KMS-11 (cell line): ENCODE results near the gene PALLD.

ENCODE experiments used
- H2AFZ ChIP-seq: fragments of 200-600 bp; sonication (generic); 2 replicates; pipeline ENCODE4 v1.6.1; 2016; ENCODE audit warnings: antibody characterized with exemption, mixed run types, low read depth
- H3K27ac ChIP-seq: fragments of 200-600 bp; sonication (generic); 2 replicates; pipeline ENCODE4 v1.6.1; 2016; ENCODE audit warnings: mild to moderate bottlenecking, mixed run types
- H3K27me3 ChIP-seq: fragments of 200-600 bp; sonication (generic); 2 replicates; pipeline ENCODE4 v1.6.1; 2017; ENCODE audit warnings: mild to moderate bottlenecking, low read depth, mixed run types, moderate library complexity; ENCODE audit not compliant: insufficient read depth
- H3K36me3 ChIP-seq: fragments of 200-600 bp; sonication (generic); 2 replicates; pipeline ENCODE4 v1.6.1; 2017; ENCODE audit warnings: mild to moderate bottlenecking, mixed run types; ENCODE audit not compliant: insufficient read depth
- H3K4me1 ChIP-seq: fragments of 200-600 bp; sonication (generic); 2 replicates; pipeline ENCODE4 v1.6.1; 2016; ENCODE audit warnings: mild to moderate bottlenecking, low read depth, mixed run types; ENCODE audit not compliant: poor library complexity, severe bottlenecking
- H3K4me2 ChIP-seq: fragments of 200-600 bp; sonication (generic); 2 replicates; pipeline ENCODE4 v1.7.0; 2016; ENCODE audit warnings: mild to moderate bottlenecking, mixed run types
- H3K4me3 ChIP-seq: fragments of 200-600 bp; sonication (generic); IDR thresholded peaks from 2 replicates; pipeline ENCODE4 v1.6.1; 2017; ENCODE audit warnings: low read depth, low read length, mixed read lengths; ENCODE audit not compliant: insufficient read depth
- H3K79me2 ChIP-seq: fragments of 200-600 bp; sonication (generic); 2 replicates; pipeline ENCODE4 v1.6.1; 2016; ENCODE audit warnings: low read depth, mixed run types; ENCODE audit not compliant: insufficient read depth
- H3K9ac ChIP-seq: fragments of 200-600 bp; sonication (generic); 2 replicates; pipeline ENCODE4 v1.6.1; 2016; ENCODE audit warnings: mild to moderate bottlenecking, mixed run types
- H4K20me1 ChIP-seq: fragments of 200-600 bp; sonication (generic); 2 replicates; pipeline ENCODE4 v1.6.1; 2016; ENCODE audit warnings: mild to moderate bottlenecking, mixed run types; ENCODE audit not compliant: insufficient read depth
- TF ChIP-seq, protein P1 (sequence below): fragments of 200-600 bp; sonication (generic); conservative IDR thresholded peaks from 2 replicates; pipeline ENCODE4 v1.6.1; 2017; ENCODE audit warnings: low read depth, mild to moderate bottlenecking, antibody characterized with exemption, low read length, moderate library complexity, mixed read lengths

The PALLD gene

DNA sequence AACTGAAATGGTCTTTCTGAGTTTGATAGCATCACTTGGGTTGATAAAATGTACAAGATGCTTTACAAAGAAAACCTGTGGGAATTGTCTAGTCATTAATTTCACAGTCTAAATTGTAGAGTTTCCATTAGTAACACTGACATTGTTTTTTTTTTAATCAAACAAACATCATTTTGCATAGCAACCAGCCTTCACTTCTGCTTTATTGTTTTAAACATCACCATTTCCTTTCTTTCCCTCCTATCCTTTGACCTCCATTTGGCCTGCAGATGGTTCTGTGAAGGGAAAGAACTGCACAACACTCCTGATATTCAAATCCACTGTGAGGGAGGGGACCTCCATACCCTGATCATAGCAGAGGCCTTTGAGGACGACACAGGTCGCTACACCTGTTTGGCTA is 171.1 kb downstream of the PALLD start:
- Histone ChIP-seq H3K4me3 (no peak overlapping the region), H2AFZ (no peak overlapping the region), H3K27ac (no peak overlapping the region), H3K4me2 (no peak overlapping the region), H3K27me3 (no peaks in the 10 kb centered on the region), H3K36me3 (no peaks in the 10 kb centered on the region), H3K9ac (no peak overlapping the region), H3K4me1 (no peaks in the 10 kb centered on the region), H4K20me1 (no peaks in the 10 kb centered on the region), H3K79me2 (no peaks in the 10 kb centered on the region)
- TF ChIP-seq, protein P1, sequence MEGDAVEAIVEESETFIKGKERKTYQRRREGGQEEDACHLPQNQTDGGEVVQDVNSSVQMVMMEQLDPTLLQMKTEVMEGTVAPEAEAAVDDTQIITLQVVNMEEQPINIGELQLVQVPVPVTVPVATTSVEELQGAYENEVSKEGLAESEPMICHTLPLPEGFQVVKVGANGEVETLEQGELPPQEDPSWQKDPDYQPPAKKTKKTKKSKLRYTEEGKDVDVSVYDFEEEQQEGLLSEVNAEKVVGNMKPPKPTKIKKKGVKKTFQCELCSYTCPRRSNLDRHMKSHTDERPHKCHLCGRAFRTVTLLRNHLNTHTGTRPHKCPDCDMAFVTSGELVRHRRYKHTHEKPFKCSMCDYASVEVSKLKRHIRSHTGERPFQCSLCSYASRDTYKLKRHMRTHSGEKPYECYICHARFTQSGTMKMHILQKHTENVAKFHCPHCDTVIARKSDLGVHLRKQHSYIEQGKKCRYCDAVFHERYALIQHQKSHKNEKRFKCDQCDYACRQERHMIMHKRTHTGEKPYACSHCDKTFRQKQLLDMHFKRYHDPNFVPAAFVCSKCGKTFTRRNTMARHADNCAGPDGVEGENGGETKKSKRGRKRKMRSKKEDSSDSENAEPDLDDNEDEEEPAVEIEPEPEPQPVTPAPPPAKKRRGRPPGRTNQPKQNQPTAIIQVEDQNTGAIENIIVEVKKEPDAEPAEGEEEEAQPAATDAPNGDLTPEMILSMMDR, result no peak

DNA sequence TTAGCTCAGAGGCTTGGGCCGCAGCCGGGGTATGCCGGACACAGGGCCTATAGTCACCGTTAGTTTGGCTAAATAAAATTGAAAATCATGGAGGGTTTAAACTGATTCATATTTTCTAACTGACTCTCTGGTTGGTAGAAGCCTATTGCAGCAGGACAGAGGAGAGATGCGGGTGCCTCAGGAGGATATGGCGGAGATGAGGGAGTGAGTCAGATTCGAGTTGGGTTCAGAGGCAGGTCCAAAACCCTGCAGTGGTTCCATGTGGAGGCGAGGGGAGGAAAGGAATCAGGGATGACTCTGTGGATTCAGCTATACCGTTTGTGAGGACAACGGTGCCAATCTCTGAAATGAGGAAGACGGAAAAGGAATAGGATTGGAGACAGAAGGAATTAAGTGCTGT is 176.6 kb downstream of the PALLD start:
- Histone ChIP-seq H2AFZ (no peak overlapping the region), H3K27me3 (no peaks in the 10 kb centered on the region), H3K27ac (no peak overlapping the region), H3K4me1 (no peaks in the 10 kb centered on the region), H3K36me3 (no peaks in the 10 kb centered on the region), H3K9ac (no peak overlapping the region), H3K4me3 (no peak overlapping the region), H4K20me1 (no peaks in the 10 kb centered on the region), H3K79me2 (no peaks in the 10 kb centered on the region), H3K4me2 (no peak overlapping the region)
- TF ChIP-seq, protein P1, result no peak

DNA sequence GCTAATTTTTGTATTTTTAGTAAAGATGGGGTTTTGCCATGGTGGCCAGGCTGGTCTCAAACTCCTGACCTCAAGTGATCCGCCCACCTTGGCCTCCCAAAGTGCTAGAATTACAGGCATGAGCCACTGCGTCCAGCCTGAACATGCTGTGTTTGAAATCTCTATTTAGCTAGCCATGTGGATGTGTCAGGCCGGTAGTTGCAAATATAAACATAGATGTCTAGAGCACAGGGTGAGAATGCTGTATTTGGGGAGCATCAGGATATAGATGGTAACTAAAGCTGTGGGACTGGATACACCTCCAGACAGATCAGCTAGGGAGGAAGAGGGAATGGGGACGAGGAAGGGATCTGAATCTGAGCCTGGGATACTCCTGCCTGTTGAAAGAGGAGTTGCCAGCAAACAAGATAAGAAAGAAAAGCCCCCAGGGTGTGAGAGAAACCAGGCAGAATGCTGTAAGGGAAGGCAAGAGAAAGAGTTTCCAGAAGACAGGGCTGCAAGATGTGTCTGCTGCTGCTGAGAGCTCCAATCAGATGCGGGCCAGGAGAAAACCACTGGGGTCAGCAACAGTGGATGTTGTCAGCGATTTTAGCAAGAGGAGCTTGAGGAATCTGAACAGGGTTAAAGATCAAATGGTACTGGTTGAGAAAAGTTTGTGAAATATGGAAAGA is 177.4 kb downstream of the PALLD start:
- Histone ChIP-seq H3K79me2 (no peaks in the 10 kb centered on the region), H3K4me1 (no peaks in the 10 kb centered on the region), H3K36me3 (no peaks in the 10 kb centered on the region), H3K9ac (no peak overlapping the region), H3K4me3 (no peak overlapping the region), H3K4me2 (no peak overlapping the region), H2AFZ (no peak overlapping the region), H3K27me3 (no peaks in the 10 kb centered on the region), H3K27ac (no peak overlapping the region), H4K20me1 (no peaks in the 10 kb centered on the region)
- TF ChIP-seq, protein P1, result no peak

DNA sequence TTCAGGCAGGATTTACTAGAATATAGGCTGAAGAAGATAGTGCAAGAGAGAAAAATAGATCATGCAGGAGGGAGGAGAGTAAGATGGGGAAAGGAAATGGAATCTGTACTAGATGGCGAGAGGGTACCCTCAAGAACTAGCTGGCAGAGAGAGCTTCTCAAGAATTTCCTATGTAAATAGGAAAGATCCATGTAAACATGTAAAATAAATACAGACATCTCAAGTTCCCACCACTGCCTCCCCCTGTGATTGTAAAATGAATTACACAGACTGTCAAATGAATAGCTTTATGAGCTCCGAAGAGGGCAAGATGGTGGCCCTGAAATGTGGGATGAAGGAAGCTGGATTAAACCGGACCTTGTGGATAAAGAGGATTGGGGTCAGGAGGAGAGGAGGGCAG is 178.0 kb downstream of the PALLD start:
- no peaks in the 10 kb centered on the region for H3K36me3 ChIP-seq
- no peak overlapping the region for H3K4me2 ChIP-seq
- no peak overlapping the region for H3K4me3 ChIP-seq
- no peaks in the 10 kb centered on the region for H3K79me2 ChIP-seq
- no peaks in the 10 kb centered on the region for H4K20me1 ChIP-seq
- H2AFZ ChIP-seq, result no peak overlapping the region
- TF ChIP-seq, protein P1, result no peak
- no peaks in the 10 kb centered on the region for H3K27me3 ChIP-seq
- H3K4me1 ChIP-seq, result no peaks in the 10 kb centered on the region
- no peak overlapping the region for H3K9ac ChIP-seq
- no peak overlapping the region for H3K27ac ChIP-seq
